HG03439 (cell line): ENCODE results near the gene ZNF154.
A peak's percentile ranks its signal among the peaks of the same experiment; 100 is the strongest.
"Not testable (repeated sequence)": the region's sequence is repeated elsewhere in the genome, so short reads cannot be mapped to it uniquely, and the experiment has no call there.

Experiments used
- ATAC-seq: cut with Tn5 transposase; IDR thresholded peaks from one replicate; pipeline ENCODE4 v1.9.1; 2021; ENCODE audit warnings: mild to moderate bottlenecking, moderate library complexity; ENCODE audit not compliant: unreplicated experiment

ZNF154 gene

DNA sequence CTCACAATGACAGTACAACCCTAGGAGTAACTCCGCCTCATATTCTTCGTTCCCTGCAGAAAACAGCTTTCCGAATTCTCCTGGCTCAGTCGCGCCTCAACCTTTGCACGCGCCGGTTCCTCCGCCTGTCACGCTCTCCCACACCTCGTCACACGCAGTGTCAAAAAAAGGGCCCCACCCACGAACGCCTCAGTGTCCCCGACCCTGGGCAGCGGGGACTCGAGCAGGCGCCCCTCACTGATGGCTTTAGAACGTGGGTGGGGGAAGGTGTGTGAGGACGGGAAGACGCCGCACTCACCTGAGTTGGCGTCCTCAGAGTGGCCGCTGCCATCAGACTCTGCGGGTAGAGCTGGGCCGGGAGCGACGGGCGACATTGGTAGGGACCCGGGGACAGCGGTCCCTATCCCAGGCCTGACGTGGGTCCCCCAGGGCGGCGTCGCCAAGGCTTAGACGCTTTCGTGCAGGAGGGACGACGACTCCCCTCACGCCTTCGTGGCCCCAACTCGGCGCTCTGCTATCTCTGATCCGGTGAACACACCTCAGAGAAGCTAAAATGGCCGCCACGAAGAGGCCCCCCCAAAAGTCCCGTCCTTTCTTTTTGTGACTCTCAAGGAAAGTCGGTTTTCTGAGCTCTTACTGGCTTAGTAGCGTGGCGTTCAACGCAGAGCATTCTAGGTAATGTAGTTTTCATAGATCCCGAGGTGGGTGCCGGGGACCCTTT lies at the start of gene ZNF154:
Gene ZNF154 (minus strand): TSS at position 564 of the 721 bp plus-strand sequence. CDS start 233 bp downstream, at position 331.
- ATAC-seq: no peak

DNA sequence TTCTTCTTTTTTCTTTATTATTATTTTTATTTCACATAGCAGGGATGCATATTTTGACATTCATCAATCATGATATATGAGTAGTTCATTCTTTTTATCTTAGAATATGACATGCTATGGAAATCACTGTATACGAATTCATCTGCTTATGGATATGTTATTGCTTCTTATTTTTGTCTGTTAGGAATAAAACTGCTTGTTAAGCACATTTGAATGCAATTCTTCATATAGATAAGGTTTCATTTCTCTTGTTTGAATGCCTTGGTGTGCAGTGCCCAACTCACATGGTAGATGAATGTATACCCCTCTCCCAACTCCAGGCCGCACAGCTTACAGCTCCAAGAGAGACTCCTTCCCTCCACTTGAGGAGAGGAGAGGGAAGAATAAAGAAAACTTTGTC lies 48.9 kb upstream of the ZNF154 start:
- ATAC-seq: no peak

DNA sequence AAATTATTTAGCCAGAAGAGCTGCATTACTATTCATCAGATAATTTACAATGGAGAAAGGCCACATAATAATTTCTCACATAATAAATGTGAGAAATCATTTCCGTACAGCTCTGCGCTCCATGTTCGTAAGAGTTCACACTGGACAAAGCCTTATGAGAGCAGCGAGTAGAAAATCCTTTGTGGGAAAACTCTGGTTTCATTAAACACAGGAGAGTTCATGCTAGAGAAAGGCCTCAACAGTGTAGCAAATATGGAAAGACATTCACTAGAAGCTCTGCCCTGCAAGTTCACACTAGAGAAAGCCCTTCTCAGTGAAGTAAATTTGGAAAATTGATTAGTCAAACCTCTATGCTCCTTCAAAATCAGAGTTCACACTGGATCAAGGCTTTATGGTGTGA lies 46.0 kb upstream of the ZNF154 start:
- ATAC-seq: no peak

DNA sequence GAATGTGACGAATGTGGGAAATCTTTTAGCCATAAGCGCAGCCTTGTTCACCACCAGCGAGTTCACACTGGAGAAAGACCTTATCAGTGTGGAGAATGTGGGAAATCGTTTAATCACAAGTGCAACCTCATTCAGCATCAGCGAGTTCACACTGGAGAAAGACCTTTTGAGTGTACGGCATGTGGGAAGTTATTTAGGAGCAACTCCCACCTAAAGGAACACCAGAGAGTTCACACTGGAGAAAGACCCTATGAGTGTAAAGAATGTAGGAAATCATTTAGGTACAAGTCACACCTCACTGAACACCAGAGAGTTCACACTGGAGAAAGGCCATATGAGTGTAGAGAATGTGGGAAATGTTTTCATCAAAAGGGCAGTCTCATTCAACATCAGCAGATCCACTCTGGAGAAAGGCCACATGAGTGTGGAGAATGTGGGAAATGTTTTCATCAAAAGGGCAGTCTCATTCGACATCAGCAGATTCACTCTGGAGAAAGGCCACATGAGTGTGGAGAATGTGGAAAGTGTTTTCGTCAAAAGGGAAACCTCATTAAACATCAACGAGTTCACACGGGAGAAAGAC lies 45.2 kb upstream of the ZNF154 start:
- ATAC-seq: no peak

- ATAC-seq: no peak
Observed at GRCh38 chr19:57748029-57748428, 39.0 kb upstream of the ZNF154 start.

DNA sequence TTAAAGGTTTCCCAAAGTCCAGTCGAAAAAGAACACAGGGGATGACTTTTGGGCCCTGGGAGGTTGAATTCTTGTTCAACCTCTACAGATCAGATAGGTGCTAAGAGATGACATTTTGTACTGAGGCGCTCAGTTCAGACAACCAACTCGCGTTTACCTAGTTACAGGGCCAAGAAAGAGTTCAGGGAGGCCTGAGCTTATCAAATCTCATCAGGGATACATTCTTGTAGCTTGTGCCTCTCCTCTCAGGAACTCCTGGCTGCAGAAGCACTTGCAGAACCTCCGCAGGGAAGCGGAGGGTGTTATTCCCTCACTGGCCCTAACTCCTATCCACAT lies 38.4 kb upstream of the ZNF154 start:
- ATAC-seq: no peak

- peak; percentile 94 for ATAC-seq
Observed at GRCh38 chr19:57746580-57747471, 37.8 kb upstream of the ZNF154 start, which contains the start of gene ZNF776. Gene ZNF776 (plus strand): TSS chr19:57746815. CDS start chr19:57747059, 244 bp downstream.

DNA sequence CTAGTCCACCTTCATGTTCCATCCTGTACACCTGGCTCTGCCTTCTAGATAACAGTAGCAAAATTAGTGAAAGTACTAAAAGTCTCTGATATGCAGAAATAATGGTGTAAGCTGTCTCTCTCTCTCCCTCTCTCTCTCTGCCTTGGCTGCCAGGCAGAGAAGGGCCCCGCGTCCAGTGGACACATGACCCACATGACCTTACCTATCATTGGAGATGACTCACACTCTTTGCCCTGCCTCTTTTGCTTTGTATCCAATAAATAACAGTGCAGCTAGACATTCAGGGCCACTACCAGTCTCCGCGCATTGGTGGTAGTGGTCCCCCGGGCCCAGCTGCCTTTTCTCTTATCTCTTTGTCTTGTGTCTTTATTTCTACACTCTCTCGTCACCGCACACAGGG lies 29.8 kb upstream of the ZNF154 start:
- ATAC-seq: not testable (repeated sequence)

GRCh38 chr19:57738320-57738719 lies 29.3 kb upstream of the ZNF154 start:
- ATAC-seq: not testable (repeated sequence)

DNA sequence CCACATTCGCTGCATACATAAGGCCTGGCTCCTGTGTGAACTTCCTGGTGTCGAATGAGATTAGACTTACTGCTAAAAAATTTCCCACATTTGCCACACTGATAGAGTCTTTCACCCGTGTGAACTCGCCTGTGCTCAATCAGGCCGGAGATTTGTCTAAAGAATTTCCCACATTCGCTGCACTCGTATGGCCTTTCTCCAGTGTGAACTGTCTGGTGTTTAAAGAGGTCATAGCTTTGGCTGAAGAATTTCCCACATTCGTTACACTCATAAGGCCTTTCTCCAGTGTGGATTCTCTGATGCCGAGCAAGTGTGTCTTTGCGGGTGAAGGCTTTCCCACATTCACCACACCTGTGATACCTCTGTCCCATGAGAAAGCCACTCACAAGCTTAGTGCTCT lies 11.9 kb upstream of the ZNF154 start:
- no peak for ATAC-seq

DNA sequence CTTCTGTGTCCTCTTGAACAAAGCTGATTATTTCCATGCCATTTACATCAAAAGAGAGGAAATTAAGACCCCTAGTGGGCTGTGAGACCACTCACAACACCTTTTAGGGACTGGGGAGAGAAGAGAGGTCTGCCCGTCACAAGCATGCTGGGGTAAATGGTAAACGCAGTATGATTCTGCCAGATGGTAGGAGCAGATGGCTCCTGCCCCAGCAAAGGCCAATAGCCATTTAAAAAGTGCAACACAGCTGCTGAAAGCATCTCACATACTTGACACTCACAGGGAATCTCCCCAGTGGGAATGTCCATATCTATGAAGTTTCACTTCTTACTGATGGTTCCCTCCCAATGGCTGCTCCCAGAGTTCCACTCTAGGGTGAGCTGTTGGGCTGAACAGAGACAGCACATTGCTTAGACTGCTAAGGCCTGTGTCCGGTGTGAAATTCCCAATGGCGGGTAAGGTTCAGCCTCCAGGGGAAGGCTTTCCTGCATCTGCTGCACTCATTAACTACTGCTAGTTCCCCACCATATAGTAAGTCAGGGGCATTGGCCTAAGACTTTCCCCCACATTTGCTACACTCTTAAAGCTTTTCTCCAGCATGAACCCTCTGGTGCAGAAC lies 11.0 kb upstream of the ZNF154 start:
- ATAC-seq: no peak

DNA sequence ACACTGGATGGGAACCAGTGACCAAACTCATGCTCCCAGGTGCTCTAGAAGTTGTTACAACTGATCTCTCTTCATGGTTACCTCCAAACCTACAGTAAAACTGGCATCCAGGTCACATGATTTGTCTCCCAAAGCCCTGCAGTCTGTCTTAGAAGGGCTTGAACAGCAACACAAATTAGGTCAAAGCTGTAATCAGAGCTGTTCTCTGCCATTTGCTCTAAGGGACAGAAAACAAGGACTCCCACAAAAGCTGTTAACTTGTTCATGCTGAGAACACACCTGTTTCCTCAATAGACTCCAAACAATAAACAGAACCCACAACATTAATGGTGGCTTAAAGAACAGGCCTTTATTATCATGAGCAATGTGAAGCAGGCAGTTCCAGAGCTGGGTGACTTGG lies 10.4 kb upstream of the ZNF154 start:
- ATAC-seq: no peak

DNA sequence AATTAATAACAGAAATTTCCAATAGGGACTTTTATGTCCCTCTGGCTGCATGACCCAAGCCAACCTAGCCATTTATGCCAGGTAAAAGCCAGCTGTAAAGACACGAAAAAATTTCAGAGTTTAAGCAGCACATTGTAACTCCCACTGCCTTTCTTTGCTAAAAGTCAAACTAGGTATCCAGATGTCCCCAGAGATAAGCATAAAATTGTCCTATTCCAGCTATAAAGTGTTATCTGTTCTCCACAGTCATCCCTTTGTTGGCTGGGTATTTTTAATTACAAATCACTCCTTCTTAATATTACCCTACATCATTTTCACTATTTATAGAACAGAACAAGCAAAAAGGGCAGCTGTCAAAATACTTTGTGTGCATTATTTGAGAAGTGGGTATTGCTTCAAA lies 3.2 kb upstream of the ZNF154 start:
- no peak for ATAC-seq

- no peak for ATAC-seq
Observed at GRCh38 chr19:57709616-57710015, 612 bp upstream of the ZNF154 start.

DNA sequence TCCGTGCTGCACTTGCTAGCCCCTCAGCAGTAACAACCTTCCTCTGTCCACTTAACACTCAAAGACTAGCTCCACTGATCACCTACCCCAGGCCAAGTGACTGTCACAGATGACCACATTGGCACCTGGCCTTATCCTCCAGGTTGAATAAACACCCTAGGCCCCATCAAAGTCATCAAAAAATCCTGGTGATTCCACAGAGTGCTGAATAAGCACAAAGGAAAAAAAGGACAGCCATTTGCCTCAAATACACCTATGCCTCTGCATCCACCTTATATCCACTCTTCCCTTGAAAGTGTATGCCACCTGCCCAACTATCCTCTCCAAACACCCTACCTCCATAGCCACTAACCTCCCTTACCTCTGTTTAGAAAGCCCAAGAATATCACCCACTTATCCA lies 2.7 kb downstream of the ZNF154 start:
- ATAC-seq: no peak

DNA sequence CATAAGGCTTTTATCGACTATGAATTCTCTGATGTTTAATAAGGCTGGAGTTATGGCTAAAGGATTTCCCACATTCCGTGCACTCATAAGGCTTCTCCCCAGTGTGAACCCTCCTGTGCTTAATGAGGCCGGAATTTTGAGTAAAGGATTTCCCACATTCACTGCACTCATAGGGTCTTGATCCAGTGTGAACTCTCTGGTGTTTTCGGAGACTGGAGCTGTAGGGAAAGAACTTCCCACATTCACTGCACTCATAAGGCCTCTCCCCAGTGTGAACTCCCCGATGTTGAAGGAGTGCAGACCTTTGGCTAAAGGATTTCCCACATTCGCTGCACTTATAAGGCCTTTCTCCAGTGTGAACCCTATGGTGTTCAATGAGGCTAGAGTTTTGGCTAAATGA lies 7.4 kb downstream of the ZNF154 start:
- ATAC-seq: no peak

DNA sequence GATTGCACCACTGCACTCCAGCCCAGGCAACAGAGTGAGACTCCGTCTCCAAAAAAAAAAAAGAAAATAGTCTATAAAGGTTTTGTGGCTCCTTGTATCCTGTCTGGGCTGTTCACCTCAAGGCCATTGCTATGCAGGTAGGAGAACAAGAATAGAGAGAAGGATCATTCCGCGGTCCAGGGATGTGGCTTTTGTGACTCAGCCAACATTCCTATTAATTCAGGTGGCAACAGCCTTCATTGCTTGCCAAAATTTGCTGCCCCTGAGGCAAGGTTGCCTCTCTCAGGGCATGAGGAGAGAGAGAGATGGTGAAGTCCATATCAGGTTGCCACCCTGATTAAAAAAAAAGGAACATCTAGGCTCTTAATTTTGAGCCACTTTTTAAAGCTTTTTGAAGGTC lies 19.3 kb downstream of the ZNF154 start:
- ATAC-seq: no peak

DNA sequence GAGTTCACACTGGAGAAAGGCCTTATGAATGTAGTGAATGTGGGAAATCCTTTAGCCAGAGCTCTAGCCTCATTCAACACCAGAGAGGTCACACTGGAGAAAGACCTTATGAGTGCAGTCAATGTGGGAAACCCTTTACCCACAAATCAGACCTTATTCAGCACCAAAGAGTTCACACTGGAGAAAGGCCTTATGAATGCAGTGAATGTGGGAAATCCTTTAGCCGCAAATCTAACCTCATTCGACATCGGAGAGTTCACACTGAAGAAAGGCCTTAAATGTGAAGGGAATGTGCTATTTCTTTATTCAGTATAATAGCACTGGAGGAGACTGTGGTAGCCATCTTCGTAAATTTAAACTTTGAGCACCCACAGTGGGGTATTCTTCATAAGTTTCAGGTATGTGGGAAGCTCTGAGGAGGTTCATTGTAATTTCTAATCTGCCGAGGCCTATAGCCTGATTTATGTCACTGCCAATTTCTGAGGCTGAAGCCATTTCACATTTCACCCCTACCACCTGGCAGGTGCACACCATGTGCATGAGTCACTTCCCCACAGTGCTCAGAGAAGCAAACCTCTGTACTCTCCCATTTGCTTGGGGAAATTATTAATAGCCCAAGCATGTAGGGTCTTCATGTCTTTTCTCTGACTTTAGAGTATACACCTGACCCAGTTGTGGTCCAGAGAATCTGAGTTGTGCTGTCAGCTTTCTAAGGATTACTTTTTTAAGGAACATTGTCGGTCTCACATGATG lies 20.8 kb downstream of the ZNF154 start:
- ATAC-seq: no peak

GRCh38 chr19:57687363-57688010 lies 21.5 kb downstream of the ZNF154 start:
- no peak for ATAC-seq

DNA sequence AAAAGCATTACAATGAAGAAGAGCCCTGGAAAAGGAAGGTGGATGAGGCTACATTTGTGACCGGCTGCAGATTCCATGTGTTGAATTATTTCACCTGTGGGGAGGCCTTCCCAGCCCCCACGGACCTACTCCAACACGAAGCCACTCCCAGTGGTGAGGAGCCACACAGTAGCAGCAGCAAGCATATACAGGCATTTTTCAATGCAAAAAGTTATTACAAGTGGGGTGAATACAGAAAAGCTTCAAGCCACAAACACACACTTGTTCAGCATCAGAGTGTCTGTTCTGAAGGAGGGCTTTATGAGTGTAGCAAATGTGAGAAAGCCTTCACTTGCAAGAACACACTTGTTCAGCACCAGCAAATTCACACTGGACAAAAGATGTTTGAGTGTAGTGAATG lies 22.3 kb downstream of the ZNF154 start:
- ATAC-seq: no peak
